MM.1S (cell line): ENCODE measurements around the gene RNF180.

ENCODE experiments used
- DNase-seq: peaks from one replicate; pipeline ENCODE4 v3.0.0-alpha.2; 2015
- H2AFZ ChIP-seq: fragments of 300-600 bp; sonication (generic); 2 replicates; pipeline ENCODE4 v1.6.0; 2016; ENCODE audit warnings: antibody characterized with exemption, low read length
- H3F3A ChIP-seq: fragments of 300-600 bp; sonication (generic); 2 replicates; pipeline ENCODE4 v1.6.1; 2016; ENCODE audit warnings: mild to moderate bottlenecking, antibody characterized with exemption, low read length, moderate library complexity, mixed read lengths; ENCODE audit not compliant: insufficient read depth
- H3K27ac ChIP-seq: fragments of 300-600 bp; sonication (generic); 2 replicates; pipeline ENCODE4 v1.5.1; 2016; ENCODE audit warnings: mild to moderate bottlenecking, low read length
- H3K27me3 ChIP-seq: fragments of 300-600 bp; sonication (generic); replicated peaks from 2 replicates; pipeline ENCODE4 v1.6.0; 2016; ENCODE audit warnings: low read length; ENCODE audit not compliant: insufficient read depth
- H3K36me3 ChIP-seq: fragments of 300-600 bp; sonication (generic); replicated peaks from 2 replicates; pipeline ENCODE4 v1.6.1; 2016; ENCODE audit warnings: mild to moderate bottlenecking, low read length, mixed read lengths; ENCODE audit not compliant: insufficient read depth
- H3K4me1 ChIP-seq: fragments of 300-600 bp; sonication (generic); 2 replicates; pipeline ENCODE4 v1.6.1; 2016; ENCODE audit warnings: low read length, mixed read lengths
- H3K4me2 ChIP-seq: fragments of 300-600 bp; sonication (generic); 2 replicates; pipeline ENCODE4 v1.6.0; 2016; ENCODE audit warnings: low read depth, low read length
- H3K4me3 ChIP-seq: fragments of 300-600 bp; sonication (generic); 2 replicates; pipeline ENCODE4 v1.5.1; 2016; ENCODE audit warnings: low read length, mixed read lengths
- H3K79me2 ChIP-seq: fragments of 300-600 bp; sonication (generic); 2 replicates; pipeline ENCODE4 v1.6.1; 2016; ENCODE audit warnings: mixed run types, low read length, mixed read lengths
- H3K9ac ChIP-seq: fragments of 300-600 bp; sonication (generic); 2 replicates; pipeline ENCODE4 v1.6.1; 2016; ENCODE audit warnings: low read length, mixed read lengths
- H3K9me2 ChIP-seq: fragments of 300-600 bp; sonication (generic); replicated peaks from 2 replicates; pipeline ENCODE4 v1.6.1; 2016; ENCODE audit warnings: mild to moderate bottlenecking, low read length, mixed read lengths; ENCODE audit not compliant: insufficient read depth
- H3K9me3 ChIP-seq: fragments of 300-600 bp; sonication (generic); replicated peaks from 2 replicates; pipeline ENCODE4 v1.6.1; 2016; ENCODE audit warnings: mild to moderate bottlenecking, low read length, mixed read lengths; ENCODE audit not compliant: insufficient read depth
- H4K20me1 ChIP-seq: fragments of 300-600 bp; sonication (generic); 2 replicates; pipeline ENCODE4 v1.6.1; 2016; ENCODE audit warnings: mild to moderate bottlenecking, low read length, moderate library complexity, mixed read lengths; ENCODE audit not compliant: insufficient read depth
- CTCF ChIP-seq: fragments of 300-600 bp; sonication (generic); IDR thresholded peaks from 2 replicates; pipeline ENCODE4 v1.5.1; 2016; ENCODE audit warnings: antibody characterized with exemption, low read length, mixed read lengths
- EZH2 ChIP-seq: fragments of 300-600 bp; sonication (generic); optimal IDR thresholded peaks from 2 replicates; pipeline ENCODE3; 2017; ENCODE audit warnings: low read depth, mild to moderate bottlenecking, antibody characterized with exemption, low read length, mixed read lengths
- EZH2phosphoT487 ChIP-seq: fragments of 300-600 bp; sonication (generic); IDR thresholded peaks from 2 replicates; pipeline ENCODE4 v1.6.1; 2018; ENCODE audit warnings: antibody characterized with exemption, low read length

Gene RNF180

GRCh38 chr5:64176301-64176700, 10.7 kb downstream of the RNF180 start:
- DNase-seq: no peak
- Histone ChIP-seq H3K9ac (no peak overlapping the region), H3K4me1 (peaks cover 10% of the 10 kb centered on the region), H3K27ac (no peak overlapping the region), H3K4me2 (no peak overlapping the region), H3K79me2 (no peaks in the 10 kb centered on the region), H4K20me1 (no peaks in the 10 kb centered on the region), H3K9me2 (0 out of 2 replicates have a peak, but pooled peaks cover 4% of the 10 kb centered on the region), H3K27me3 (no peaks in the 10 kb centered on the region), H3K9me3 (no peaks in the 10 kb centered on the region), H3F3A (no peaks in the 10 kb centered on the region), H3K4me3 (no peak overlapping the region), H3K36me3 (no peaks in the 10 kb centered on the region), H2AFZ (no peak overlapping the region)
- TF ChIP-seq EZH2: no peak
- TF ChIP-seq EZH2phosphoT487: no peak
- TF ChIP-seq CTCF: no peak

- Histone ChIP-seq H3K27me3 (no peaks in the 10 kb centered on the region), H3K4me1 (peaks cover 33% of the 10 kb centered on the region), H3K27ac (no peak overlapping the region), H3K79me2 (no peaks in the 10 kb centered on the region), H3K4me3 (no peak overlapping the region), H3K4me2 (no peak overlapping the region), H3K9me3 (no peaks in the 10 kb centered on the region), H2AFZ (no peak overlapping the region), H3K9me2 (0 out of 2 replicates have a peak, but pooled peaks cover 4% of the 10 kb centered on the region), H3K9ac (no peak overlapping the region), H3F3A (peaks cover 13% of the 10 kb centered on the region), H4K20me1 (no peaks in the 10 kb centered on the region), H3K36me3 (no peaks in the 10 kb centered on the region)
- no peak for DNase-seq
- no peak for TF ChIP-seq EZH2
- TF ChIP-seq CTCF: no peak
- no peak for TF ChIP-seq EZH2phosphoT487
These were observed 15.2 kb downstream of the RNF180 start for GRCh38 chr5:64180661-64181343.

- Histone ChIP-seq H3K9ac (no peak overlapping the region), H3K9me2 (0 out of 2 replicates have a peak, but pooled peaks cover 4% of the 10 kb centered on the region)
These were observed 15.8 kb downstream of the RNF180 start for GRCh38 chr5:64181440-64181839.

More at GRCh38 chr5:64181440-64181839, 15.8 kb downstream of the RNF180 start:
- no peaks in the 10 kb centered on the region for H3K27me3 ChIP-seq
- TF ChIP-seq CTCF (no peak), EZH2 (no peak), EZH2phosphoT487 (no peak)
- no peak overlapping the region for H2AFZ ChIP-seq
- H3K9me3 ChIP-seq: no peaks in the 10 kb centered on the region
- H3K27ac ChIP-seq: no peak overlapping the region
- no peak for DNase-seq
- H3K4me3 ChIP-seq: no peak overlapping the region
- no peaks in the 10 kb centered on the region for H4K20me1 ChIP-seq
- H3K79me2 ChIP-seq: no peaks in the 10 kb centered on the region
- H3K4me1 ChIP-seq: peaks cover 35% of the 10 kb centered on the region
- H3K36me3 ChIP-seq: no peaks in the 10 kb centered on the region
- no peak overlapping the region for H3K4me2 ChIP-seq
- H3F3A ChIP-seq: peaks cover 13% of the 10 kb centered on the region
